Measurements from ENCODE around the gene CADM3. TPM values are rescaled to one million over a fixed set of nuclear protein-coding genes. Genes with fewer than 3 reads are reported as not detected.

The CADM3 gene
- total and polyA plus RNA-seq, 3 donors from 2014 or later, result 5.7 to 13.4 (median 6.4) TPM

- no peak for DNase-seq
Observed at GRCh38 chr1:159206110-159206509, 34.7 kb downstream of the CADM3 start.

DNA sequence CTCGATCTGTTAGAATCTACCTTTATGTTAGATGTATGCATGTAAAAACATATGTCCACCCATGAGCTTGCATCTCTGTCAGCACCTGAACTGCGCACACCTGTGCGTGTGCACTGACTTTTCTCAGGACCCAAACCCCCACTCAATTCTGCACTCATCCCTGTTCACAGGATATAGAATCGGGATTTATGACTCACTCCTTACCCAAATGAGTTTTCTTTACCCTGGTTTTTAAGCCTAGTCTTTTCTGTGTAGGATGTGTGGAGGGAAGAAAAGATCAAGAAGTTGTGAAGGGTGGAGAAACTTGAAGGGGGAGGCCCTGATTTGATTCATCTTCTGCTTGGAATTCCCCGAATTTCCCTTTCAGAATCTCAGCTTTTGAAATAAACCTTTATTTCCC lies 35.7 kb downstream of the CADM3 start:
- Histone ChIP-seq H3K9me3 (no peaks in the 10 kb centered on the region), H3K4me3 (no peak overlapping the region), H3K36me3 (ENCODE audit: low read depth, missing control alignments) (no peaks in the 10 kb centered on the region), H3K4me1 (no peaks in the 10 kb centered on the region), H3K27me3 (no peaks in the 10 kb centered on the region), H3K27ac (no peak overlapping the region)
- 84 to 90% methylated on average over 5 of the region's 5 CpGs for WGBS, 2 donors
- intact Hi-C loops (cut with DNase I; ENCODE audit: low total_unique reads), result no loop called here
- DNase-seq, result no peak
- TF ChIP-seq POLR2A (IDR thresholded peaks at IDR 0.05) (no peak), CTCF (IDR thresholded peaks at IDR 0.05) (no peak)

More at GRCh38 chr1:159206110-159206509, 34.7 kb downstream of the CADM3 start:
- Histone ChIP-seq H3K4me3 (no peak overlapping the region), H3K9me3 (no peaks in the 10 kb centered on the region), H3K4me1 (no peaks in the 10 kb centered on the region), H3K27ac (no peak overlapping the region), H3K36me3 (ENCODE audit: low read depth, missing control alignments) (no peaks in the 10 kb centered on the region), H3K27me3 (no peaks in the 10 kb centered on the region)
- TF ChIP-seq CTCF (IDR thresholded peaks at IDR 0.05) (no peak), POLR2A (IDR thresholded peaks at IDR 0.05) (no peak)
- 87 to 98% methylated on average over 4 of the region's 4 CpGs for WGBS, 2 donors
- intact Hi-C loops (cut with DNase I; ENCODE audit: low total_unique reads), result no loop called here

DNA sequence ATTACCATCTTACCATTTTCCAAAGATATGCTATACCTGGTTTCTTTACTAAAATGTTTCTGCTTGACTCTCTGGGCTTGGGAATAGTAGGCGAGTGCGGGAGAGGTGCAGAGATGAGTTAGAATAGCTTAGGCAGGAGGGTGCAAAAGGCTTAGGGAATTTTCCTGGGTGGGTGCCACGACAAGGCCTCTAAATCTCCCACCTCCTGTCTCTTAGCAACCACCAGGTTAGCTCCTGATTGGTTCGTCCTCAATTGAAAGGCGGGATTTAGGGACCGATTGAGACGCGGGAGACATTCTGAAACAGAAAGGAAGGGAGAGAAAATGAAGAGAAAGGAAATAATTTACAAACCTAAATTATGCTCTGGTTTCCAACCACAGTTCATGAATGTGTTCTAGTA lies 36.4 kb downstream of the CADM3 start:
- intact Hi-C loops (cut with DNase I; ENCODE audit: low total_unique reads), result no loop called here
- no peak for DNase-seq
- H3K4me3 ChIP-seq, result no peak overlapping the region
- WGBS, 2 donors, result 19 to 21% methylated on average over 8 of the region's 8 CpGs
- no peak overlapping the region for H3K27ac ChIP-seq
- H3K36me3 ChIP-seq (ENCODE audit: low read depth, missing control alignments), result no peaks in the 10 kb centered on the region
- H3K9me3 ChIP-seq, result no peaks in the 10 kb centered on the region
- H3K27me3 ChIP-seq, result no peaks in the 10 kb centered on the region
- H3K4me1 ChIP-seq, result no peaks in the 10 kb centered on the region
- TF ChIP-seq POLR2A (IDR thresholded peaks at IDR 0.05), result no peak
- TF ChIP-seq CTCF (IDR thresholded peaks at IDR 0.05), result no peak

DNA sequence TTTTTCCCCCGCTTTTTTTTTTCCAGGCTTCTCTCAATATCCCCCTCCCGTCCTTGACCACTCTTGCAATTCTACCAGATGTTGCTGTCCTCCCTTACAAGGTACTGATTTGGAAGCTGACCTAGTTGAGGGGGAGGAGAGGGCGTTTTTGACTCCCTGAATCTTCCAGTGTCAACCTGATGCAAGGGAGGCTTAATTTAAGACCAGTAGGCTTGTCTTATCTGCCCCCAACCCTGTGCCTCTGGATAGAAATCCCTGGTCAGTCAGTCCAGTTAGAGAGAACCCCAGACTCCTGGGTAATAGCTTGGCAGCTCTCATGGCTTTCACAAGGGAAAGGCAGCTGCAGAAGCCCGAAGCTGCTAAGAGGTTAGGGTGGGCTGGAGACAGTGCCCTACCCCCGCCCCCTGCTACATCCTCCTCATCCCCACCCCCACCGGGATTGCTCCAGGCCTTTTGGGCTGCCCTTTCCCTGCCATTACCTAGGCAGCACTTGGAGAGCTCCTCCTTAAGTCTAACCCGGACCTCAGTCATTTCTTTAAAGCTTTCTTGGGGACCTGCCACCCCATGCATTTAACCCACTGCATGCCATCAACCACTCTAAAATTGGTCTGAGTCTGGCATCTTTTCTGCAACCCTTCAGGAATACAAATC lies 36.9 kb downstream of the CADM3 start:
- no peak overlapping the region for H3K27ac ChIP-seq
- H3K9me3 ChIP-seq, result no peaks in the 10 kb centered on the region
- no peaks in the 10 kb centered on the region for H3K4me1 ChIP-seq
- intact Hi-C loops (cut with DNase I; ENCODE audit: low total_unique reads), result no loop called here
- 5 to 7% methylated on average over 4 to 7 of the region's 7 CpGs for WGBS, 2 donors
- no peaks in the 10 kb centered on the region for H3K36me3 ChIP-seq (ENCODE audit: low read depth, missing control alignments)
- DNase-seq, result no peak
- H3K27me3 ChIP-seq, result no peaks in the 10 kb centered on the region
- no peak for TF ChIP-seq CTCF (IDR thresholded peaks at IDR 0.05)
- TF ChIP-seq POLR2A (IDR thresholded peaks at IDR 0.05), result no peak
- H3K4me3 ChIP-seq, result no peak overlapping the region

DNA sequence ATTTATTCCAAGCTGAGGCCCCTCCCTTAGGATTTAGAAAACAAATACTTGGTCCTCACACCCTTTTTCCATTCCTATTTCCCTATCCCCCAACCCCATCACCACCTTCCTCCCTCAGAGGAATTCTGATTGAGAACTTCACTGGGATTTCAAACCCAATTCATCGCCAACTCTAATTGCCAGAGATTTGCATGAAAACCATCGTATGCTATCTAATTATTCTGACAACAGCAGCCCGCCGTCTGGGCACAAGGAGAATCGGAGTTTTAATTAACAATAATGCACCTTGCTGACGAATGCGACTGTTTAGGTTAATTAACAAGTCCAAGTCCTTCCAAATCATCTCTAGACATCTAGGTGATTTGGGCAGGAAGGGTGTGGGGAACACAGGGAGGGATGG lies 37.6 kb downstream of the CADM3 start:
- Histone ChIP-seq H3K36me3 (ENCODE audit: low read depth, missing control alignments) (no peaks in the 10 kb centered on the region), H3K27ac (no peak overlapping the region), H3K4me1 (no peaks in the 10 kb centered on the region), H3K9me3 (no peaks in the 10 kb centered on the region), H3K4me3 (no peak overlapping the region), H3K27me3 (no peaks in the 10 kb centered on the region)
- TF ChIP-seq POLR2A (IDR thresholded peaks at IDR 0.05) (no peak), CTCF (IDR thresholded peaks at IDR 0.05) (no peak)
- intact Hi-C loops (cut with DNase I; ENCODE audit: low total_unique reads), result no loop called here
- DNase-seq, result no peak
- WGBS, 2 donors, result 68 to 72% methylated on average over 7 of the region's 7 CpGs
